CD4-positive, alpha-beta T cell treated with Interleukin-4 for 1 hour (primary cell): ENCODE measurements around the gene ST7.
"Not testable (repeated sequence)": the region's sequence is repeated elsewhere in the genome, so short reads cannot be mapped to it uniquely, and the experiment has no call there.

ENCODE experiments used
- DNase-seq, 2 donors: peaks; one replicate each; pipeline ENCODE4 v3.0.0-alpha.2; 2020 to 2022

ST7 gene

GRCh38 chr7:117243390-117243789 is 290.1 kb downstream of the ST7 start:
- DNase-seq: no peak

GRCh38 chr7:117245703-117246102 is 292.4 kb downstream of the ST7 start:
- not testable (repeated sequence) for DNase-seq

- DNase-seq: no peak
Measured at GRCh38 chr7:117247809-117248208, 294.5 kb downstream of the ST7 start.

- DNase-seq: no peak
Measured at GRCh38 chr7:117248829-117249228, 295.5 kb downstream of the ST7 start.

- no peak for DNase-seq
Measured at GRCh38 chr7:117249696-117250095, 296.4 kb downstream of the ST7 start.

GRCh38 chr7:117250245-117250644 is 296.9 kb downstream of the ST7 start:
- DNase-seq: no peak

- DNase-seq: no peak
Measured at GRCh38 chr7:117250801-117251200, 297.5 kb downstream of the ST7 start.

- DNase-seq: no peak
Measured at GRCh38 chr7:117251687-117252086, 298.4 kb downstream of the ST7 start.

- DNase-seq: no peak
Measured at GRCh38 chr7:117259615-117260014, 306.3 kb downstream of the ST7 start.

- no peak for DNase-seq
Measured at GRCh38 chr7:117262546-117262945, 309.2 kb downstream of the ST7 start.

GRCh38 chr7:117264716-117265115 is 311.4 kb downstream of the ST7 start:
- no peak for DNase-seq

GRCh38 chr7:117269417-117269816 is 316.1 kb downstream of the ST7 start:
- no peak for DNase-seq

- DNase-seq: no peak
Measured at GRCh38 chr7:117269886-117270285, 316.6 kb downstream of the ST7 start.

- no peak for DNase-seq
Measured at GRCh38 chr7:117270371-117270770, 317.1 kb downstream of the ST7 start.

- DNase-seq: no peak
Measured at GRCh38 chr7:117271566-117271965, 318.3 kb downstream of the ST7 start.

- no peak for DNase-seq
Measured at GRCh38 chr7:117272017-117272759, 318.9 kb downstream of the ST7 start.

- no peak for DNase-seq
Measured at GRCh38 chr7:117273325-117273724, 320.0 kb downstream of the ST7 start.

GRCh38 chr7:117273814-117274225 is 320.5 kb downstream of the ST7 start:
- DNase-seq: no peak

- DNase-seq: no peak
Measured at GRCh38 chr7:117274951-117275350, 321.6 kb downstream of the ST7 start.

GRCh38 chr7:117277576-117277975 is 324.3 kb downstream of the ST7 start:
- no peak for DNase-seq

- no peak for DNase-seq
Measured at GRCh38 chr7:117278040-117278439, 324.7 kb downstream of the ST7 start.

GRCh38 chr7:117279203-117279602 is 325.9 kb downstream of the ST7 start:
- no peak for DNase-seq
